Vagina (tissue), 2 donors: Measurements from ENCODE around the gene PPP2R5E.

Experiments used
- POLR2A ChIP-seq, 2 donors: fragments of 450-650 bp; IDR thresholded peaks; one replicate each; pipeline ENCODE4 v1.6.1; 2017; ENCODE audit warnings: antibody characterized with exemption in 2 of 2, mild to moderate bottlenecking in 2 of 2, moderate library complexity in 2 of 2
- POLR2AphosphoS5 ChIP-seq, 2 donors: sonication (generic); formaldehyde crosslinking; IDR thresholded peaks; one replicate each; pipeline ENCODE4 v1.9.0; 2017; ENCODE audit warnings: antibody characterized with exemption in 2 of 2, mild to moderate bottlenecking in 2 of 2, low read depth in 1 of 2; ENCODE audit not compliant: insufficient read depth in 1 of 2
- TF ChIP-seq, protein P1 (sequence below), 3 experiments: fragments of 450-650 bp in 2 of 3; fragments of 200-600 bp in 1 of 3; sonication (generic) in 1 of 3; IDR thresholded peaks; one replicate each; pipeline ENCODE4 v1.5.1; 2017 to 2019; ENCODE audit warnings: antibody characterized with exemption in 3 of 3, mild to moderate bottlenecking in 2 of 3, moderate library complexity in 2 of 3

DNA sequence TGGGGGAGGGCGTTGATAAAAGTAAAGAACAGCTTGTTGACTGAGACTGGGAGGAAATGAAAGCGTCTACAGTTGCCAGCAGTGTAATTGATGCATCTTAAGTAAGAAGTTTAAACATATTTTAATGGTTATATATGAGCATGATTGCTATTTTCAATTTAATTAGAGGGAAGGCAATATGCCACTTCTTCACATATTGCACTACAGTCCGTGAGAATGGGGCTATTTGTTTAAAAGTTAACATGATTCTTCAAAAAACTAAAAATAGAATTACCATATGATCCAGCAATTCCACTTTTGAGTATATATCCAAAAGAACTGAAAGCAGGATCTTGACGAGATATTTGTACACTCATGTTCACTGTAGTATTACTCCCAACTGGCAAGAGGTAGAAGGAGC lies 38.3 kb upstream of the PPP2R5E start:
- TF ChIP-seq, protein P1, sequence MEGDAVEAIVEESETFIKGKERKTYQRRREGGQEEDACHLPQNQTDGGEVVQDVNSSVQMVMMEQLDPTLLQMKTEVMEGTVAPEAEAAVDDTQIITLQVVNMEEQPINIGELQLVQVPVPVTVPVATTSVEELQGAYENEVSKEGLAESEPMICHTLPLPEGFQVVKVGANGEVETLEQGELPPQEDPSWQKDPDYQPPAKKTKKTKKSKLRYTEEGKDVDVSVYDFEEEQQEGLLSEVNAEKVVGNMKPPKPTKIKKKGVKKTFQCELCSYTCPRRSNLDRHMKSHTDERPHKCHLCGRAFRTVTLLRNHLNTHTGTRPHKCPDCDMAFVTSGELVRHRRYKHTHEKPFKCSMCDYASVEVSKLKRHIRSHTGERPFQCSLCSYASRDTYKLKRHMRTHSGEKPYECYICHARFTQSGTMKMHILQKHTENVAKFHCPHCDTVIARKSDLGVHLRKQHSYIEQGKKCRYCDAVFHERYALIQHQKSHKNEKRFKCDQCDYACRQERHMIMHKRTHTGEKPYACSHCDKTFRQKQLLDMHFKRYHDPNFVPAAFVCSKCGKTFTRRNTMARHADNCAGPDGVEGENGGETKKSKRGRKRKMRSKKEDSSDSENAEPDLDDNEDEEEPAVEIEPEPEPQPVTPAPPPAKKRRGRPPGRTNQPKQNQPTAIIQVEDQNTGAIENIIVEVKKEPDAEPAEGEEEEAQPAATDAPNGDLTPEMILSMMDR (IDR thresholded peaks at IDR 0.05): no peak
- no peak for TF ChIP-seq POLR2AphosphoS5 (IDR thresholded peaks at IDR 0.05; ENCODE audit: insufficient read depth in 1 of 2, low read depth in 1 of 2)
- no peak for TF ChIP-seq POLR2A (IDR thresholded peaks at IDR 0.05)
